Measurements from ENCODE around the gene MEGF6.

DNA sequence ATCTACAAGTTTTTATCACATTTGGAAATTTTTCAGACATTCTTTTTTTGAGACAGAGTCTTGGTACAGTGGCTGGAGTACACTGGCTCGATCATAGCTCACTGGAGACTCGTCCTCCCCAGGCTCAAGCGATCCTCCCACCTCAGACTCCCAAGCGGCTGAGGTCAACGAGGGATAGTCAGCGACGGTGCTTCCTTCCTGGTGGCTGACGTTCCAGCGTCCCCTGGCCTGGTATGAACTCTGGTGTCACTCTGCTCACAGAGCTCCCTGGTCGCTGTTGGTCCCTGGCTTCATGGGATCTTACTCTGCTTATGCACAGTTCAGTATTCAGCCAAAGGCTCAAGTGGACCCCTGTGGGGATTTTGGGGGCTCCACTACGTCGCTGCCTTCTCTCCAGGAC, 160.3 kb downstream of the MEGF6 start:
- TF ChIP-seq CTCF (conservative IDR thresholded peaks at IDR 0.05) (no peak), EZH2 (IDR thresholded peaks at IDR 0.05; ENCODE audit: low read depth) (no peak)

Data from PC-9 (cell line).